Activated CD8-positive, alpha-beta T cell treated with anti-CD3 and anti-CD28 coated beads for 36 hours (primary cell): ENCODE data around the gene MATCAP1. TPM values are rescaled to one million over a fixed set of nuclear protein-coding genes. Genes with fewer than 3 reads are reported as not detected.

ENCODE experiments used
- ATAC-seq: fragments of 200-7000 bp; cut with Tn5 transposase; one replicate; pipeline ENCODE4 v1.10.0; 2021; ENCODE audit warnings: mild to moderate bottlenecking, moderate library complexity
- CTCF ChIA-PET: fragments of 350-600 bp; sonication (Branson Sonifier 250); formaldehyde crosslinking; loops from one replicate; lab custom pipeline; 2021; ENCODE audit warnings: antibody characterized with exemption; lab: Charles Lee
- POLR2A ChIA-PET: fragments of 350-600 bp; sonication (Branson Sonifier 250); formaldehyde crosslinking; loops from one replicate; lab custom pipeline; 2021; ENCODE audit warnings: antibody characterized with exemption; lab: Charles Lee
- DNase-seq: peaks from one replicate; pipeline ENCODE4 v3.0.0-alpha.2; 2020
- H3K27ac Mint-ChIP-seq: one replicate; pipeline ENCODE4 v1.8.0; 2021; ENCODE audit warnings: mild to moderate bottlenecking, mixed read lengths
- H3K27me3 Mint-ChIP-seq: one replicate; pipeline ENCODE4 v1.8.0; 2021; ENCODE audit warnings: mixed read lengths
- H3K36me3 Mint-ChIP-seq: one replicate; pipeline ENCODE4 v1.8.0; 2021; ENCODE audit warnings: low read depth, mixed read lengths
- H3K4me1 Mint-ChIP-seq: one replicate; pipeline ENCODE4 v1.8.0; 2021; ENCODE audit warnings: low read depth, mixed read lengths
- H3K4me3 Mint-ChIP-seq: one replicate; pipeline ENCODE4 v1.8.0; 2021; ENCODE audit warnings: mild to moderate bottlenecking, moderate library complexity, mixed read lengths
- H3K9me3 Mint-ChIP-seq: one replicate; pipeline ENCODE4 v1.8.0; 2021; ENCODE audit warnings: mixed read lengths
- intact Hi-C: fragments of 100-400 bp; cut with micrococcal nuclease; formaldehyde crosslinking; loops from one replicate; pipeline ENCODE4 v1.10.0; 2022
- total RNA-seq, 2 experiments: library from RNA; stranded (reverse); gene quantifications; one replicate each; pipeline ENCODE4 v1.2.3, GENCODE V29; 2021
- TF ChIP-seq, protein P1 (sequence below): fragments of 200-600 bp; IDR thresholded peaks from one replicate; pipeline ENCODE4 v1.8.0; 2022; ENCODE audit warnings: antibody characterized with exemption, mild to moderate bottlenecking

MATCAP1 gene
- total RNA-seq, 2 experiments from 2014 or later, result 49.5 to 49.9 TPM

- ChIA-PET CTCF (interaction anchor here (1.3 to 2.5 kb wide), 4 partner anchors 14 to 44 kb away, joined by 3 to 9 read pairs (median 6); no protein-coding TSS in a partner anchor), POLR2A (interaction anchor here (0.8 to 12.3 kb wide), 10 partner anchors 9 to 52 kb away, joined by 3 to 123 read pairs (median 6); partner anchors contain the start of genes E2F4, FHOD1 and SLC9A5)
- TF ChIP-seq, protein P1, sequence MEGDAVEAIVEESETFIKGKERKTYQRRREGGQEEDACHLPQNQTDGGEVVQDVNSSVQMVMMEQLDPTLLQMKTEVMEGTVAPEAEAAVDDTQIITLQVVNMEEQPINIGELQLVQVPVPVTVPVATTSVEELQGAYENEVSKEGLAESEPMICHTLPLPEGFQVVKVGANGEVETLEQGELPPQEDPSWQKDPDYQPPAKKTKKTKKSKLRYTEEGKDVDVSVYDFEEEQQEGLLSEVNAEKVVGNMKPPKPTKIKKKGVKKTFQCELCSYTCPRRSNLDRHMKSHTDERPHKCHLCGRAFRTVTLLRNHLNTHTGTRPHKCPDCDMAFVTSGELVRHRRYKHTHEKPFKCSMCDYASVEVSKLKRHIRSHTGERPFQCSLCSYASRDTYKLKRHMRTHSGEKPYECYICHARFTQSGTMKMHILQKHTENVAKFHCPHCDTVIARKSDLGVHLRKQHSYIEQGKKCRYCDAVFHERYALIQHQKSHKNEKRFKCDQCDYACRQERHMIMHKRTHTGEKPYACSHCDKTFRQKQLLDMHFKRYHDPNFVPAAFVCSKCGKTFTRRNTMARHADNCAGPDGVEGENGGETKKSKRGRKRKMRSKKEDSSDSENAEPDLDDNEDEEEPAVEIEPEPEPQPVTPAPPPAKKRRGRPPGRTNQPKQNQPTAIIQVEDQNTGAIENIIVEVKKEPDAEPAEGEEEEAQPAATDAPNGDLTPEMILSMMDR, result no peak
- ATAC-seq (no peak), DNase-seq (no peak)
- H3K27ac Mint-ChIP-seq, result peak overlapping the region; percentile 100
- peaks cover 48% of the 10 kb centered on the region for H3K36me3 Mint-ChIP-seq
- peaks cover 38% of the 10 kb centered on the region for H3K4me1 Mint-ChIP-seq
- intact Hi-C loops, result no loop called here
- H3K9me3 Mint-ChIP-seq, result no peaks in the 10 kb centered on the region
- H3K27me3 Mint-ChIP-seq, result no peaks in the 10 kb centered on the region
- H3K4me3 Mint-ChIP-seq, result peak overlapping the region; percentile 100
Observed at GRCh38 chr16:67228034-67228785, 44.4 kb upstream of the MATCAP1 start.

- TF ChIP-seq, protein P1, result no peak
- Mint-ChIP-seq H3K4me3 (peak overlapping the region; percentile 100), H3K4me1 (peaks cover 38% of the 10 kb centered on the region), H3K36me3 (peaks cover 47% of the 10 kb centered on the region), H3K9me3 (no peaks in the 10 kb centered on the region), H3K27me3 (no peaks in the 10 kb centered on the region), H3K27ac (peak overlapping the region; percentile 100)
- POLR2A ChIA-PET, result interaction anchor here (0.8 to 12.3 kb wide), 13 partner anchors 9 to 51 kb away, joined by 3 to 123 read pairs (median 5); partner anchors contain the start of genes E2F4, FHOD1 and SLC9A5
- intact Hi-C loops, result no loop called here
- ATAC-seq (no peak), DNase-seq (no peak)
- CTCF ChIA-PET, result interaction anchor here (1.0 to 2.5 kb wide), 15 partner anchors 12 to 335 kb away, joined by 3 to 13 read pairs (median 5); partner anchors contain the start of genes CTCF, E2F4, KCTD19 and LRRC36
Observed at GRCh38 chr16:67227567-67227921, 43.8 kb upstream of the MATCAP1 start.

- ATAC-seq, result peak; percentile 97
- H3K27me3 Mint-ChIP-seq, result no peaks in the 10 kb centered on the region
- H3K9me3 Mint-ChIP-seq, result no peaks in the 10 kb centered on the region
- H3K27ac Mint-ChIP-seq, result peak within 1 kb of the TSS; percentile 100
- DNase-seq, result peak; percentile 99
- intact Hi-C loops, result no loop called here
- CTCF ChIA-PET, result interaction anchor here (0.7 to 2.5 kb wide), 20 partner anchors 9 to 649 kb away, joined by 3 to 13 read pairs (median 4); partner anchors contain the start of genes CTCF, E2F4, KCTD19 and LRRC36
- TF ChIP-seq, protein P1, result no peak
- peak within 1 kb of the TSS; percentile 100 for H3K4me3 Mint-ChIP-seq
- H3K36me3 Mint-ChIP-seq, result peaks cover 45% of the 10 kb centered on the region
- peaks cover 38% of the 10 kb centered on the region for H3K4me1 Mint-ChIP-seq
- POLR2A ChIA-PET, result interaction anchor here (0.8 to 12.3 kb wide), 13 partner anchors 9 to 50 kb away, joined by 3 to 123 read pairs (median 5); partner anchors contain the start of genes E2F4, FHOD1 and SLC9A5
Observed at GRCh38 chr16:67226804-67227566, 43.2 kb upstream of the MATCAP1 start, which contains the start of gene TMEM208. Gene TMEM208, plus strand, starts transcription at chr16:67227130. Its CDS starts 89 bp downstream, at chr16:67227219.

- H3K4me1 Mint-ChIP-seq, result peaks cover 38% of the 10 kb centered on the region
- H3K9me3 Mint-ChIP-seq, result no peaks in the 10 kb centered on the region
- H3K27me3 Mint-ChIP-seq, result no peaks in the 10 kb centered on the region
- peak overlapping the region; percentile 75 for H3K27ac Mint-ChIP-seq
- no peak for DNase-seq
- peaks cover 38% of the 10 kb centered on the region for H3K36me3 Mint-ChIP-seq
- CTCF ChIA-PET, result interaction anchor here (0.7 to 2.5 kb wide), 19 partner anchors 9 to 650 kb away, joined by 3 to 13 read pairs (median 5); partner anchors contain the start of genes CTCF, E2F4, KCTD19 and LRRC36
- intact Hi-C loops, result no loop called here
- peak; percentile 0 for ATAC-seq
- H3K4me3 Mint-ChIP-seq, result peak overlapping the region; percentile 100
- POLR2A ChIA-PET, result interaction anchor here (0.8 to 12.3 kb wide), 11 partner anchors 8 to 41 kb away, joined by 3 to 123 read pairs (median 5); partner anchors contain the start of genes FHOD1 and SLC9A5
- TF ChIP-seq, protein P1, result no peak
Observed at GRCh38 chr16:67226295-67226803, 42.6 kb upstream of the MATCAP1 start.
